HEK293 (cell line): ENCODE results near the gene UPK3B.
"Not testable (repeated sequence)": the region's sequence is repeated elsewhere in the genome, so short reads cannot be mapped to it uniquely, and the experiment has no call there.

ENCODE experiments used
- CTCF ChIA-PET: fragments of 350-600 bp; formaldehyde crosslinking; extraction: SDS; loops from one replicate; lab custom pipeline; 2021; ENCODE audit warnings: antibody characterized with exemption; lab: Yijun Ruan, JAX
- POLR2A ChIA-PET: fragments of 300-600 bp; formaldehyde crosslinking; extraction: SDS; loops from one replicate; lab custom pipeline; 2020; ENCODE audit warnings: antibody characterized with exemption, inconsistent platforms; lab: Yijun Ruan, JAX
- H3K27ac ChIP-seq: fragments of 200-500 bp; sonication (Bioruptor generic); 2 replicates; pipeline ENCODE4 v1.5.1; 2014; ENCODE audit warnings: low read depth, low read length, control low read depth, inconsistent platforms; ENCODE audit errors: extremely low read depth
- H3K36me3 ChIP-seq, 2 experiments: fragments of 200-500 bp in 1 of 2; sonication (Bioruptor generic) in 1 of 2; 1 replicate in 1 of 2; 2 replicates in 1 of 2; pipeline ENCODE4 v1.5.1; 2014 to 2017; ENCODE audit warnings: inconsistent platforms in 2 of 2, low read length in 2 of 2; ENCODE audit not compliant: control insufficient read depth in 2 of 2, insufficient read depth in 1 of 2
- H3K4me1 ChIP-seq: fragments of 200-500 bp; sonication (Bioruptor generic); 2 replicates; pipeline ENCODE4 v1.5.1; 2014; ENCODE audit warnings: mild to moderate bottlenecking, low read length, inconsistent platforms; ENCODE audit not compliant: control insufficient read depth, insufficient read depth
- H3K4me3 ChIP-seq: 2 replicates; pipeline ENCODE4 v1.5.1; 2011; ENCODE audit warnings: low read depth, mild to moderate bottlenecking, control low read depth, low read length, moderate library complexity
- H3K9me3 ChIP-seq: fragments of 200-500 bp; sonication (Bioruptor generic); 2 replicates; pipeline ENCODE4 v1.5.1; 2014; ENCODE audit warnings: low read depth, low read length, inconsistent platforms; ENCODE audit not compliant: control insufficient read depth, insufficient read depth
- EGR2 ChIP-seq: fragments of 450-650 bp; formaldehyde crosslinking; IDR thresholded peaks from 2 replicates; pipeline ENCODE4 v1.5.1; 2016; ENCODE audit warnings: low read depth, missing biosample characterization, missing genetic modification characterization
- GLIS2 ChIP-seq: fragments of 450-650 bp; formaldehyde crosslinking; IDR thresholded peaks from 2 replicates; pipeline ENCODE4 v1.5.1; 2016; ENCODE audit warnings: missing biosample characterization, missing genetic modification characterization
- PBX3 ChIP-seq: sonication (generic); formaldehyde crosslinking; IDR thresholded peaks from 2 replicates; pipeline ENCODE4 v1.8.1; 2022; ENCODE audit warnings: mild to moderate bottlenecking, moderate library complexity, missing genetic modification reagents
- SP2 ChIP-seq: fragments of 450-650 bp; formaldehyde crosslinking; IDR thresholded peaks from 2 replicates; pipeline ENCODE4 v1.5.1; 2016; ENCODE audit warnings: missing biosample characterization, missing genetic modification characterization
- SP3 ChIP-seq: fragments of 450-650 bp; formaldehyde crosslinking; IDR thresholded peaks from 2 replicates; pipeline ENCODE4 v1.5.1; 2016; ENCODE audit warnings: missing biosample characterization, missing genetic modification characterization
- ZBTB11 ChIP-seq: fragments of 450-650 bp; formaldehyde crosslinking; conservative IDR thresholded peaks from 2 replicates; pipeline ENCODE4 v1.5.1; 2016; ENCODE audit warnings: low read depth, missing biosample characterization, missing genetic modification characterization
- ZBTB17 ChIP-seq: fragments of 450-650 bp; formaldehyde crosslinking; IDR thresholded peaks from 2 replicates; pipeline ENCODE4 v1.5.1; 2016; ENCODE audit warnings: missing biosample characterization, missing genetic modification characterization
- ZBTB20 ChIP-seq: fragments of 450-650 bp; formaldehyde crosslinking; IDR thresholded peaks from 2 replicates; pipeline ENCODE4 v1.5.1; 2016; ENCODE audit warnings: missing biosample characterization, missing genetic modification characterization
- ZBTB26 ChIP-seq: fragments of 450-650 bp; formaldehyde crosslinking; optimal IDR thresholded peaks from 2 replicates; pipeline ENCODE3; 2016; ENCODE audit warnings: missing biosample characterization, mild to moderate bottlenecking, missing genetic modification characterization
- ZBTB48 ChIP-seq: fragments of 450-650 bp; formaldehyde crosslinking; IDR thresholded peaks from 2 replicates; pipeline ENCODE4 v1.5.1; 2016; ENCODE audit warnings: missing biosample characterization, missing genetic modification characterization
- ZBTB8A ChIP-seq: fragments of 450-650 bp; formaldehyde crosslinking; IDR thresholded peaks from 2 replicates; pipeline ENCODE4 v1.5.1; 2016; ENCODE audit warnings: missing biosample characterization, missing genetic modification characterization
- ZFHX2 ChIP-seq: fragments of 450-650 bp; formaldehyde crosslinking; conservative IDR thresholded peaks from 2 replicates; pipeline ENCODE4 v1.5.1; 2016; ENCODE audit warnings: missing biosample characterization, missing genetic modification characterization
- ZNF10 ChIP-seq: fragments of 450-650 bp; formaldehyde crosslinking; IDR thresholded peaks from 2 replicates; pipeline ENCODE4 v1.5.1; 2017; ENCODE audit warnings: missing biosample characterization, missing genetic modification characterization
- ZNF335 ChIP-seq: fragments of 450-650 bp; formaldehyde crosslinking; conservative IDR thresholded peaks from 2 replicates; pipeline ENCODE4 v1.5.1; 2016; ENCODE audit warnings: missing biosample characterization, missing genetic modification characterization
- ZNF518A ChIP-seq: fragments of 450-650 bp; formaldehyde crosslinking; conservative IDR thresholded peaks from 2 replicates; pipeline ENCODE4 v1.5.1; 2016; ENCODE audit warnings: low read depth, missing biosample characterization, missing genetic modification characterization
- ZNF600 ChIP-seq: fragments of 450-650 bp; formaldehyde crosslinking; IDR thresholded peaks from 2 replicates; pipeline ENCODE4 v1.5.1; 2016; ENCODE audit warnings: missing biosample characterization, missing genetic modification characterization
- ZNF76 ChIP-seq: fragments of 450-650 bp; formaldehyde crosslinking; IDR thresholded peaks from 2 replicates; pipeline ENCODE4; 2016; ENCODE audit warnings: low read depth, missing biosample characterization, missing genetic modification characterization, borderline replicate concordance

The UPK3B gene

GRCh38 chr7:76549025-76549854 is 38.9 kb downstream of the UPK3B start:
- TF ChIP-seq ZBTB26 (tag by site-specific recombination), result peak; percentile 98
- TF ChIP-seq ZBTB48 (tag by site-specific recombination), result peak; percentile 98
- peak; percentile 81 for TF ChIP-seq ZBTB17 (tag by site-specific recombination)
- TF ChIP-seq EGR2 (tag by site-specific recombination), result 0 out of 2 replicates have a peak, but pooled peaks have one; percentile 23
- TF ChIP-seq SP3 (tag by site-specific recombination), result 0 out of 2 replicates have a peak, but pooled peaks have one; percentile 14
- peak; percentile 81 for TF ChIP-seq ZBTB11 (tag by site-specific recombination)
- 0 out of 2 replicates have a peak, but pooled peaks have one; percentile 35 for TF ChIP-seq ZFHX2
- 0 out of 2 replicates have a peak, but pooled peaks have one; percentile 18 for TF ChIP-seq ZNF600 (tag by site-specific recombination)
- TF ChIP-seq ZBTB8A (tag by site-specific recombination), result peak; percentile 22; the same call in 1 of the 2 replicates
- TF ChIP-seq ZNF76 (tag by site-specific recombination), result peak; percentile 36; the same call in 1 of the 2 replicates
- TF ChIP-seq GLIS2, result peak; percentile 29; the same call in 1 of the 2 replicates
- 0 out of 2 replicates have a peak, but pooled peaks have one; percentile 23 for TF ChIP-seq ZNF518A (tag by site-specific recombination)
- peak; percentile 67 for TF ChIP-seq ZNF335 (tag by site-specific recombination)
- 0 out of 2 replicates have a peak, but pooled peaks have one; percentile 35 for TF ChIP-seq PBX3 (CRISPR knock-in tag)
- peak; percentile 47 for TF ChIP-seq SP2
- TF ChIP-seq ZBTB20 (tag by site-specific recombination), result peak; percentile 50; the same call in 1 of the 2 replicates
- TF ChIP-seq ZNF10 (tag by site-specific recombination), result 0 out of 2 replicates have a peak, but pooled peaks have one; percentile 40
- H3K9me3 ChIP-seq, H3K36me3 ChIP-seq, H3K4me1 ChIP-seq, POLR2A ChIA-PET: not testable (repeated sequence)
- H3K27ac ChIP-seq, result peak overlapping the region; percentile 74; the same call in 1 of the 2 replicates
- peak overlapping the region; percentile 73 for H3K4me3 ChIP-seq
- CTCF ChIA-PET, result interaction anchor here (0.8 kb wide), 1 partner anchor 532 kb away, joined by 3 read pairs; no protein-coding TSS in a partner anchor

- peak overlapping the region; percentile 74; the same call in 1 of the 2 replicates for H3K27ac ChIP-seq
- CTCF ChIA-PET, result not testable (repeated sequence)
These were observed 39.5 kb downstream of the UPK3B start for GRCh38 chr7:76549855-76550248.

GRCh38 chr7:76551992-76552391 is 41.6 kb downstream of the UPK3B start:
- H3K4me1 ChIP-seq, POLR2A ChIA-PET, H3K36me3 ChIP-seq, H3K4me3 ChIP-seq, H3K9me3 ChIP-seq, H3K27ac ChIP-seq, CTCF ChIA-PET: not testable (repeated sequence)

More at GRCh38 chr7:76549855-76550248, 39.5 kb downstream of the UPK3B start:
- POLR2A ChIA-PET, H3K9me3 ChIP-seq, H3K4me1 ChIP-seq, H3K36me3 ChIP-seq: not testable (repeated sequence)
- peak overlapping the region; percentile 73 for H3K4me3 ChIP-seq
